HepG2 (cell line): ENCODE data around the gene DNAJB11. TPM values are rescaled to one million over a fixed set of nuclear protein-coding genes. Genes with fewer than 3 reads are reported as not detected.

ENCODE experiments used
- POLR2AphosphoS5 ChIP-seq: IDR thresholded peaks from 2 replicates; pipeline ENCODE4 v1.6.1; 2012; ENCODE audit warnings: low read depth, low read length
- SIX4 ChIP-seq: sonication (generic); formaldehyde crosslinking; IDR thresholded peaks from 2 replicates; pipeline ENCODE4 v1.4.0; 2020; ENCODE audit warnings: missing genetic modification reagents
- ZBTB38 ChIP-seq: sonication (generic); formaldehyde crosslinking; IDR thresholded peaks from 2 replicates; pipeline ENCODE4 v1.5.1; 2020; ENCODE audit warnings: mild to moderate bottlenecking, missing genetic modification reagents
- ZIK1 ChIP-seq: sonication (generic); formaldehyde crosslinking; IDR thresholded peaks from 2 replicates; pipeline ENCODE4 v1.5.0; 2020; ENCODE audit warnings: mild to moderate bottlenecking, low read depth, missing genetic modification reagents, borderline replicate concordance
- ZNF256 ChIP-seq: sonication (generic); formaldehyde crosslinking; conservative IDR thresholded peaks from 2 replicates; pipeline ENCODE4 v1.4.0; 2020; ENCODE audit warnings: missing genetic modification reagents
- ZNF264 ChIP-seq: sonication (generic); formaldehyde crosslinking; IDR thresholded peaks from 2 replicates; pipeline ENCODE4 v1.4.0; 2020; ENCODE audit warnings: missing genetic modification reagents
- ZNF367 ChIP-seq: sonication (generic); formaldehyde crosslinking; IDR thresholded peaks from 2 replicates; pipeline ENCODE4 v1.4.0; 2020; ENCODE audit warnings: missing genetic modification reagents, borderline replicate concordance
- ZNF513 ChIP-seq: sonication (generic); formaldehyde crosslinking; conservative IDR thresholded peaks from 2 replicates; pipeline ENCODE4 v1.5.0; 2020; ENCODE audit warnings: missing genetic modification reagents
- ZNF572 ChIP-seq: sonication (generic); formaldehyde crosslinking; IDR thresholded peaks from 2 replicates; pipeline ENCODE4 v1.5.1; 2020; ENCODE audit warnings: mild to moderate bottlenecking, missing genetic modification reagents
- ZNF672 ChIP-seq: sonication (generic); formaldehyde crosslinking; IDR thresholded peaks from 2 replicates; pipeline ENCODE4 v1.8.1; 2022; ENCODE audit warnings: missing genetic modification reagents
- ZNF709 ChIP-seq: sonication (generic); formaldehyde crosslinking; IDR thresholded peaks from 2 replicates; pipeline ENCODE4 v1.5.0; 2020; ENCODE audit warnings: mild to moderate bottlenecking, missing genetic modification reagents
- polyA plus RNA-seq, 8 experiments: library from polyadenylated mRNA; depleted of rRNA in 3 of 8; stranded (reverse) in 7 of 8; unstranded in 1 of 8; fragments of >200 nt; fragmentation: Illumina TruSeq in 4 of 8; extraction: Trizol in 4 of 8; gene quantifications; 2 replicates each; pipeline versions ENCODE4 v1.2.1 to v1.2.3, GENCODE V29; 2011 to 2016; ENCODE audit warnings: low read depth in 4 of 8, missing spikeins in 1 of 8, mixed read lengths in 1 of 8; ENCODE audit not compliant: insufficient read depth in 1 of 8
- total RNA-seq, 5 experiments: library from RNA; depleted of rRNA; stranded (reverse); fragments of >200 nt; fragmentation: Illumina TruSeq; extraction: Trizol; gene quantifications; 2 replicates each; pipeline ENCODE4 v1.2.3, GENCODE V29; 2016; ENCODE audit warnings: low read depth in 1 of 5
- TF ChIP-seq, protein P1 (sequence below): IDR thresholded peaks from 2 replicates; pipeline ENCODE4 v1.6.1; 2016; ENCODE audit warnings: missing compliant biosample characterization, missing genetic modification reagents, borderline replicate concordance
- TF ChIP-seq, protein P2 (sequence below): sonication (generic); formaldehyde crosslinking; IDR thresholded peaks from 2 replicates; pipeline ENCODE4 v1.4.0; 2020; ENCODE audit warnings: missing genetic modification reagents, borderline replicate concordance
- TF ChIP-seq, protein P3 (sequence below): sonication (generic); formaldehyde crosslinking; IDR thresholded peaks from 2 replicates; pipeline ENCODE4 v1.4.0; 2020; ENCODE audit warnings: low read depth, missing genetic modification reagents
- TF ChIP-seq, protein P4 (sequence below): sonication (generic); formaldehyde crosslinking; IDR thresholded peaks from 2 replicates; pipeline ENCODE4 v1.8.0; 2023; ENCODE audit warnings: mild to moderate bottlenecking, missing genetic modification reagents
- TF ChIP-seq, protein P5 (sequence below): sonication (generic); formaldehyde crosslinking; IDR thresholded peaks from 2 replicates; pipeline ENCODE4 v1.5.0; 2020; ENCODE audit warnings: missing genetic modification reagents

The DNAJB11 gene
- total and polyA plus RNA-seq, 2 of the 13 experiments (the other 11 are each of a cell fraction or from before 2014, with no cell fraction given) = 41.0 to 132 TPM

DNA sequence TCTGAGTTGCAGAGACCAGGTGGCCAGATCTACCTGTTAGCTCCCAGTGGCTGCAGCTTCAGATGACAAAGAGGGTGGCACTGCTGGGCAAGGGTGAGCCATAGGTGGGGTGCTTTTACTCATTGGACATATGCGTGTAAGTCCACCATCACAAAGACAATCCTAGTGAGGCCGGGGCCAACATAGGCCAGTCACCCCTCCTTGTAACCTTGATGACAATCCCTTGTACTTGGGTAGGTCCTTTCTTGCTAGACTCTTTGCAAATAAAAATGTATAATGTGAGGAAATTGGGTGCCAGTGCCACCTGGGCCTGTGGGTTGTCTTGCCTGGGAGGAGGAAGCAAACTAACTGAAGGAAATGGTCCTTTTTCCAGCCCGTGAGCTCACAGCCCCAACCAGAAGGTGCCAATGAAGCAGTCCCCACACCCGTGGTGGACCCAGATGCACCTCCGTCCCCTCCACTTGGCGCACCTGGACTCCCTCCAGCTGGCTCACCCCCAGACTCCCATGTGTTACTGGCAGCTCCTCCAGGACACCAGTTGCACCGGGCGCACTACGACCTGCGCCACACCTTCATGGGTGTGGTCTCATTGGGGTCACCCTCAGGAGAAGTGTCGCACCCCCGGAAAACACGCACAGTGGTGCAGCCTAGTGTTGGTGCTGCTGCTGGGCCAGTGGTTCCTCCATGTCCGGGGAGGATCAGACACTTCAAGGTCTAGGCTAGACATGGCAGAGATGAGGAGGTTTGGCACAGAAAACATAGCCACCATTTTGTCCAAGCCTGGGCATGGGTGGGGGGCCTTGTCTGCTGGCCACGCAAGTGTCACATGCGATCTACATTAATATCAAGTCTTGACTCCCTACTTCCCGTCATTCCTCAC lies 49.9 kb downstream of the DNAJB11 start (continued):
- TF ChIP-seq ZIK1 (CRISPR knock-in tag) = peak; percentile 96
- no peak for TF ChIP-seq SIX4 (CRISPR knock-in tag)
- no peak for TF ChIP-seq ZNF367
- TF ChIP-seq ZNF572 = peak; percentile 91; the same call in 1 of the 2 replicates
- TF ChIP-seq, protein P1, sequence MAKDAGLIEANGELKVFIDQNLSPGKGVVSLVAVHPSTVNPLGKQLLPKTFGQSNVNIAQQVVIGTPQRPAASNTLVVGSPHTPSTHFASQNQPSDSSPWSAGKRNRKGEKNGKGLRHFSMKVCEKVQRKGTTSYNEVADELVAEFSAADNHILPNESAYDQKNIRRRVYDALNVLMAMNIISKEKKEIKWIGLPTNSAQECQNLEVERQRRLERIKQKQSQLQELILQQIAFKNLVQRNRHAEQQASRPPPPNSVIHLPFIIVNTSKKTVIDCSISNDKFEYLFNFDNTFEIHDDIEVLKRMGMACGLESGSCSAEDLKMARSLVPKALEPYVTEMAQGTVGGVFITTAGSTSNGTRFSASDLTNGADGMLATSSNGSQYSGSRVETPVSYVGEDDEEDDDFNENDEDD (CRISPR knock-in tag) = 0 out of 2 replicates have a peak, but pooled peaks have one; percentile 13
- TF ChIP-seq ZNF709 (CRISPR knock-in tag) = peak; percentile 54; the same call in 1 of the 2 replicates
- TF ChIP-seq, protein P2, sequence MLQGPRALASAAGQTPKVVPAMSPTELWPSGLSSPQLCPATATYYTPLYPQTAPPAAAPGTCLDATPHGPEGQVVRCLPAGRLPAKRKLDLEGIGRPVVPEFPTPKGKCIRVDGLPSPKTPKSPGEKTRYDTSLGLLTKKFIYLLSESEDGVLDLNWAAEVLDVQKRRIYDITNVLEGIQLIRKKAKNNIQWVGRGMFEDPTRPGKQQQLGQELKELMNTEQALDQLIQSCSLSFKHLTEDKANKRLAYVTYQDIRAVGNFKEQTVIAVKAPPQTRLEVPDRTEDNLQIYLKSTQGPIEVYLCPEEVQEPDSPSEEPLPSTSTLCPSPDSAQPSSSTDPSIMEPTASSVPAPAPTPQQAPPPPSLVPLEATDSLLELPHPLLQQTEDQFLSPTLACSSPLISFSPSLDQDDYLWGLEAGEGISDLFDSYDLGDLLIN (CRISPR knock-in tag) = 0 out of 2 replicates have a peak, but pooled peaks have one; percentile 21
- TF ChIP-seq, protein P3, sequence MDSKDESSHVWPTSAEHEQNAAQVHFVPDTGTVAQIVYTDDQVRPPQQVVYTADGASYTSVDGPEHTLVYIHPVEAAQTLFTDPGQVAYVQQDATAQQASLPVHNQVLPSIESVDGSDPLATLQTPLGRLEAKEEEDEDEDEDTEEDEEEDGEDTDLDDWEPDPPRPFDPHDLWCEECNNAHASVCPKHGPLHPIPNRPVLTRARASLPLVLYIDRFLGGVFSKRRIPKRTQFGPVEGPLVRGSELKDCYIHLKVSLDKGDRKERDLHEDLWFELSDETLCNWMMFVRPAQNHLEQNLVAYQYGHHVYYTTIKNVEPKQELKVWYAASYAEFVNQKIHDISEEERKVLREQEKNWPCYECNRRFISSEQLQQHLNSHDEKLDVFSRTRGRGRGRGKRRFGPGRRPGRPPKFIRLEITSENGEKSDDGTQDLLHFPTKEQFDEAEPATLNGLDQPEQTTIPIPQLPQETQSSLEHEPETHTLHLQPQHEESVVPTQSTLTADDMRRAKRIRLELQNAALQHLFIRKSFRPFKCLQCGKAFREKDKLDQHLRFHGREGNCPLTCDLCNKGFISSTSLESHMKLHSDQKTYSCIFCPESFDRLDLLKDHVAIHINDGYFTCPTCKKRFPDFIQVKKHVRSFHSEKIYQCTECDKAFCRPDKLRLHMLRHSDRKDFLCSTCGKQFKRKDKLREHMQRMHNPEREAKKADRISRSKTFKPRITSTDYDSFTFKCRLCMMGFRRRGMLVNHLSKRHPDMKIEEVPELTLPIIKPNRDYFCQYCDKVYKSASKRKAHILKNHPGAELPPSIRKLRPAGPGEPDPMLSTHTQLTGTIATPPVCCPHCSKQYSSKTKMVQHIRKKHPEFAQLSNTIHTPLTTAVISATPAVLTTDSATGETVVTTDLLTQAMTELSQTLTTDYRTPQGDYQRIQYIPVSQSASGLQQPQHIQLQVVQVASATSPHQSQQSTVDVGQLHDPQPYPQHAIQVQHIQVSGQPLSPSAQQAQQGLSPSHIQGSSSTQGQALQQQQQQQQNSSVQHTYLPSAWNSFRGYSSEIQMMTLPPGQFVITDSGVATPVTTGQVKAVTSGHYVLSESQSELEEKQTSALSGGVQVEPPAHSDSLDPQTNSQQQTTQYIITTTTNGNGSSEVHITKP (CRISPR knock-in tag) = peak; percentile 88
- TF ChIP-seq ZNF256 (CRISPR knock-in tag) = peak; percentile 7; the same call in 1 of the 2 replicates
- TF ChIP-seq ZBTB38 (CRISPR knock-in tag) = peak; percentile 93
- TF ChIP-seq, protein P4, sequence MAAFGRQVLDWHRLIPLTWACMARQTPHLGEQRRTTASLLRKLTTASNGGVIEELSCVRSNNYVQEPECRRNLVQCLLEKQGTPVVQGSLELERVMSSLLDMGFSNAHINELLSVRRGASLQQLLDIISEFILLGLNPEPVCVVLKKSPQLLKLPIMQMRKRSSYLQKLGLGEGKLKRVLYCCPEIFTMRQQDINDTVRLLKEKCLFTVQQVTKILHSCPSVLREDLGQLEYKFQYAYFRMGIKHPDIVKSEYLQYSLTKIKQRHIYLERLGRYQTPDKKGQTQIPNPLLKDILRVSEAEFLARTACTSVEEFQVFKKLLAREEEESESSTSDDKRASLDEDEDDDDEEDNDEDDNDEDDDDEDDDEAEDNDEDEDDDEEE (CRISPR knock-in tag) = peak; percentile 67; the same call in 1 of the 2 replicates
- TF ChIP-seq, protein P5, sequence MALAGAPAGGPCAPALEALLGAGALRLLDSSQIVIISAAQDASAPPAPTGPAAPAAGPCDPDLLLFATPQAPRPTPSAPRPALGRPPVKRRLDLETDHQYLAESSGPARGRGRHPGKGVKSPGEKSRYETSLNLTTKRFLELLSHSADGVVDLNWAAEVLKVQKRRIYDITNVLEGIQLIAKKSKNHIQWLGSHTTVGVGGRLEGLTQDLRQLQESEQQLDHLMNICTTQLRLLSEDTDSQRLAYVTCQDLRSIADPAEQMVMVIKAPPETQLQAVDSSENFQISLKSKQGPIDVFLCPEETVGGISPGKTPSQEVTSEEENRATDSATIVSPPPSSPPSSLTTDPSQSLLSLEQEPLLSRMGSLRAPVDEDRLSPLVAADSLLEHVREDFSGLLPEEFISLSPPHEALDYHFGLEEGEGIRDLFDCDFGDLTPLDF (CRISPR knock-in tag) = no peak
- peak; percentile 64 for TF ChIP-seq ZNF264 (CRISPR knock-in tag)
- peak; percentile 59; the same call in 1 of the 2 replicates for TF ChIP-seq ZNF672 (CRISPR knock-in tag)
- peak; percentile 56 for TF ChIP-seq POLR2AphosphoS5
- no peak for TF ChIP-seq ZNF513 (CRISPR knock-in tag)
- TF ChIP-seq, all 625 proteins: peak for 252
